NOMO-1 treated with dmso at 0.1 percent for 144 hours (cell line): ENCODE results near the gene OR6C68.
"Not testable (repeated sequence)": the region's sequence is repeated elsewhere in the genome, so short reads cannot be mapped to it uniquely, and the experiment has no call there.

Experiments
- DNase-seq: peaks from one replicate; lab custom pipeline; 2025; ENCODE audit not compliant: unreplicated experiment; lab: John Stamatoyannopoulos, UW

The OR6C68 gene

GRCh38 chr12:55492078-55492477, at the start of gene OR6C68:
Gene OR6C68 (plus strand): TSS chr12:55492378. CDS start chr12:55492378, 0 bp downstream.
- no peak for DNase-seq

DNA sequence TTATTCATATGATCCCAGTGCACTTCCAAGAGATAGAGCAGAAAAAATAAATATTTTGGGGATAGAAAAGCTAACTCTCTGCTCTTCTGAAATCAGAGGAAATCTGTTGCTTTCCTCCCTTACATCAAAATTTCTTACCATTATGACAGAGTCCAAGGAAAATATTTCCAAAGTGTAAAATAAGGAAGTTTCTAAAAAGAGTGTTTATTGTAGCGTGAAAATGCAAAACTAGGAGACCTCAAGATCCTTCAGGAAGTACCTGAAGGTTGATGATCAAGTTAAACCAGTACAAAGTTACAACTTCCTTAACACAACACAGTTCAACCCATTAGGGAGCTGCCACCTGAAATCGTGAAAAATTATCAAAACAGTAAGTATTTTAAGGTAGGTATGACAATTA, 48.4 kb upstream of the OR6C68 start, which contains the start of gene OR6C2:
OR6C2 (plus strand) TSS at position 301 of the 400 bp plus-strand sequence. CDS start 8,138 bp downstream, outside the sequence.
- no peak for DNase-seq

DNA sequence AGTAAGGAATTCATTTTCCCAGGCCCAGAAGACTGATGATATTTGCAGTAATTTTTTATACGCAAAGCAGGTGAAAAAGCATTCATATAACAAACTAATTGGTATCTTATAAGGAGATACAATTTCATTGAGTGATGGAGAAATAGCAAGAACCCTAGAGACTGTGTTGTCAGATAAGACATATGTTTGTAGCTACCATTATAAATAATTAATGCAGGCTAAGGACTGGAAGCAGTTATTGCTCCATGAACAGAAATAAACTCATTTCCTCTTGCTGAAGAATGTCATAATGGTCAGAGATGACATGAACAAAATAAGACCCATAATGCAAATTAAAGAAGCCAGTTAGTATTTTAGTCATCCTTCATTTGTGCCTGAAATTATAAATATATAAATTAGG, 46.8 kb upstream of the OR6C68 start:
- DNase-seq = no peak

GRCh38 chr12:55446326-55446725, 45.9 kb upstream of the OR6C68 start:
- DNase-seq = peak; percentile 37

DNA sequence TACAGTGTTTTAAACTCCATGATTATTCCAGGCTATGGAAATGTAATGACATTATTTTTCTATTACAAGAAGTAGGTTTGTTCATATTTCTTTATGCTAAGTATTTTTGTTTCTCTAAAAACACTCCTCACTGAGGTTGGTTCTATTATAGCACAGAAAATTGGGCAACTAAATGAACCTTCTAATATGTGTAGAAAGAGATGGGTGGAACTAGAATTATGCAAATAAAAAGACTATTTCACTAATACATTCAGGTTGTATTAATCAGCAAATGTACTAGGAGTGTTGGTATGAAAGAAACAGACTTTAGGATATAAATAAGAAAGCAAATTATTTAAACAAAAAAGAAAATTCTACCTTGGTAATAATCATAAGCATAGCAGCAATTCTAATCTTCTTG, 43.4 kb upstream of the OR6C68 start:
- no peak for DNase-seq

- DNase-seq = not testable (repeated sequence)
Measured at GRCh38 chr12:55464926-55465325, 27.3 kb upstream of the OR6C68 start.

- no peak for DNase-seq
Measured at GRCh38 chr12:55467836-55468235, 24.3 kb upstream of the OR6C68 start.

GRCh38 chr12:55469291-55469690, 22.9 kb upstream of the OR6C68 start:
- DNase-seq = no peak

DNA sequence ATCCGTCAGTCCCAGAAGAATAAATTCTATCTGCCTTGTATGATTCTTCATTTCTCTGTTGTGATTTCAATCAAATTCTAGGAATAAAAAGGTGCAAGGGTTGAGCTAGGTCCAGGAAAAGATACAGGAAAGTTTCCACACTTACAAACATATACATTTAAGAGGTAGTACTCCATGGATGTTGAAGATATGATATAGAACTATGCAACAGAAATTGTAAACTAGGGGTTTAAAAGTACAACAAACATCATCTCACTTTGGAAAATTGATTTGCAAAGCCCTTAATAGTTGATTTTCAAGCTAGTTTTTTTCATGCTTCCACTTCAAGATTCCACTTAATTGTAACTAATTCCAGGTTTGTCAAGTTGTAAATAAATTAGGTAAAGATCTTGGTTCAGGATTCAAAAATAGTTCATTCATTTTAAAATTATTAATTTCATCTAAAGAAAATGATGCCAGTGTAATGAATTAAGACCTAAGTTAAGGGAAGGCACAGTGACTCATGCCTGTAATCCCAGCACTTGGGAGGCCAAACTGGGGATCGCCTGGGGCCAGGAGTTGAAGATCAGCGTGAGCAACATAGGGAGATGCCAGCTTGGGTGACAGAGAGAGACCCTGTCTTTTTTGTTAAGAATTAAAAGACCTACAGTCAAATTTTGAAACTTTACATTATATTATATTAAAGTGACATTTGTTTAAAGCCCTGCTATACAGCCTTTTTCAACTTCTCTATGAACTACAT, 21.9 kb upstream of the OR6C68 start, which contains the start of gene OR6C70:
OR6C70 (minus strand) TSS at position 51 of the 742 bp plus-strand sequence; CDS start at position 51, 0 bp downstream.
- DNase-seq = no peak

- no peak for DNase-seq
Measured at GRCh38 chr12:55472264-55472663, 19.9 kb upstream of the OR6C68 start.

DNA sequence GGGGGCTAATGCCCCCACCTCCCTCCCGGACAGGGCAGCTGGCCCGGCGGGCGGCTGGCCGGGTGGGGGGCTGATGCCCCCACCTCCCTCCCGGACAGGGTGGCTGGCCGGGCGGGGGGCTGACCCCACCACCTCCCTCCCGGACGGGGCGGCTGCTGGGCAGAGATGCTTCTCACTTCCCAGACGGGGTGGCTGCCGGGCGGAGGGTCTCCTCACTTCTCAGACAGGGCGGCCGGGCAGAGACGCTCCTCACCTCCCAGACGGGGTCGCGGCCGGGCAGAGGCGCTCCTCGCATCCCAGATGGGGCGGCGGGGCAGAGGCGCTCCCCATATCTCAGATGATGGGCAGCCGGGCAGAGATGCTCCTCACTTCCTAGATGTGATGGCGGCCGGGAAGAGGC, 13.0 kb upstream of the OR6C68 start:
- not testable (repeated sequence) for DNase-seq

- DNase-seq = not testable (repeated sequence)
Measured at GRCh38 chr12:55484284-55484683, 7.9 kb upstream of the OR6C68 start.

GRCh38 chr12:55495490-55495889, 3.3 kb downstream of the OR6C68 start:
- DNase-seq = no peak

DNA sequence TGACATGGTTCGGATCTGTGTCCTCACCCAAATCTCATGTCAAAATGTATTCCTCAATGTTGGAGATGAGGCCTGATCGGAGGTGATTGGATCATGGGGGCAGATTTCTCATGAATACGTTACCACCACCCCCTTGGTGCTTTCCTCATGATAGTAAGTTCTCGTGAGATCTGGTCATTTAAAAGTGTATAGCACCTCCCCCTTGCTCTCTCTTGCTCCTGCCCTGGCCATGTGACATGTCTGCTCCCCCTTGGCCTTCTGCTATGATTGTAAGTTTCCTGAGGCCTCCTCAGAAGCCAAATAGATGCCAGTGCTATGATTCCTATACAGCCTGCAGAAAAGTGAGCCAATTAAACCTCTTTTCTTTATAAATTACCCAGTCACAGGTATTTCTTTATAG, 7.1 kb downstream of the OR6C68 start:
- DNase-seq = no peak

- no peak for DNase-seq
Measured at GRCh38 chr12:55499810-55500252, 7.7 kb downstream of the OR6C68 start.

- no peak for DNase-seq
Measured at GRCh38 chr12:55501601-55502000, 9.4 kb downstream of the OR6C68 start.

GRCh38 chr12:55515696-55516095, 23.5 kb downstream of the OR6C68 start:
- DNase-seq = no peak

DNA sequence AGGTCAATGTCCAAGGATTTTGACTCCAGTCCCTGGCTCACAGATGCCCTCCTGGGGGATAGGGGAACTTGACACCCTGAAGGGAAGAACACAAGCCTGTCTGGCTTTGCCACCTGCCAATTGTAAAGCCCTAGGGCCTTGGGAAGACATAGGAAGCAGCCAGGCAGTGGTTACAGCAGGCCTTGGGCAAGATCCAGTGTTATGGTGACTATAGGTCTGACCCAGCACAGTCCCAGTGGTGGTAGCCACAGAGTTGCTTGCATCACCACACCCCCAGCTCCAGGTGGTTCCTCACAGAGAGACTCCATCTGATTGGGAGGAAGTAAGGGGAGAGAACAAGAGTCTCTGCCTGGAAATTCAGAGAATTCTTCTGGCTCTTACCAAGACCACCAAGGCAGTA, 24.2 kb downstream of the OR6C68 start:
- no peak for DNase-seq
